ENCODE results near the gene GPR55. TPM values are rescaled to one million over a fixed set of nuclear protein-coding genes. Genes with fewer than 3 reads are reported as not detected.

Gene GPR55
- total and polyA plus RNA-seq, 3 donors from 2014 or later, result 10.9 to 14.7 (median 12.3) TPM

- no peak overlapping the region for H3K4me3 ChIP-seq
- no peaks in the 10 kb centered on the region for H3K27me3 ChIP-seq
- H3K9me3 ChIP-seq, result no peaks in the 10 kb centered on the region
- H3K36me3 ChIP-seq (ENCODE audit: low read depth, missing control alignments), result no peaks in the 10 kb centered on the region
- no peaks in the 10 kb centered on the region for H3K4me1 ChIP-seq
- no peak for TF ChIP-seq POLR2A (IDR thresholded peaks at IDR 0.05)
- peak in 1 of 3 experiments; percentile 5 for TF ChIP-seq CTCF (IDR thresholded peaks at IDR 0.05)
- H3K27ac ChIP-seq, result no peak overlapping the region
- intact Hi-C loops (cut with DNase I; ENCODE audit: low total_unique reads), result no loop called here
- WGBS, 2 donors, result 79 to 81% methylated on average over 5 of the region's 5 CpGs
- DNase-seq, result no peak
Measured at GRCh38 chr2:230913406-230914143, 11.5 kb downstream of the GPR55 start.

- no peak overlapping the region for H3K4me3 ChIP-seq
- no peaks in the 10 kb centered on the region for H3K36me3 ChIP-seq (ENCODE audit: low read depth, missing control alignments)
- WGBS, 2 donors, result 94 to 95% methylated on average over 5 of the region's 5 CpGs
- H3K4me1 ChIP-seq, result no peaks in the 10 kb centered on the region
- no peak for DNase-seq
- H3K27ac ChIP-seq, result no peak overlapping the region
- no peaks in the 10 kb centered on the region for H3K9me3 ChIP-seq
- H3K27me3 ChIP-seq, result no peaks in the 10 kb centered on the region
- TF ChIP-seq CTCF (IDR thresholded peaks at IDR 0.05) (no peak), POLR2A (IDR thresholded peaks at IDR 0.05) (no peak)
- intact Hi-C loops (cut with DNase I; ENCODE audit: low total_unique reads), result no loop called here
Measured at GRCh38 chr2:230912724-230913123, 12.3 kb downstream of the GPR55 start.

- no peak overlapping the region for H3K4me3 ChIP-seq
- no peaks in the 10 kb centered on the region for H3K4me1 ChIP-seq
- 90 to 98% methylated on average over 5 of the region's 5 CpGs for WGBS, 2 donors
- H3K9me3 ChIP-seq, result no peaks in the 10 kb centered on the region
- DNase-seq, result no peak
- H3K27me3 ChIP-seq, result no peaks in the 10 kb centered on the region
- no peak for TF ChIP-seq CTCF (IDR thresholded peaks at IDR 0.05)
- no peak for TF ChIP-seq POLR2A (IDR thresholded peaks at IDR 0.05)
- intact Hi-C loops (cut with DNase I; ENCODE audit: low total_unique reads), result no loop called here
- no peak overlapping the region for H3K27ac ChIP-seq
- no peaks in the 10 kb centered on the region for H3K36me3 ChIP-seq (ENCODE audit: low read depth, missing control alignments)
Measured at GRCh38 chr2:230912046-230912445, 13.0 kb downstream of the GPR55 start.

- TF ChIP-seq CTCF (IDR thresholded peaks at IDR 0.05) (no peak), POLR2A (IDR thresholded peaks at IDR 0.05) (no peak)
- no peak overlapping the region for H3K4me3 ChIP-seq
- 94 to 96% methylated on average over 13 of the region's 13 CpGs for WGBS, 2 donors
- no peaks in the 10 kb centered on the region for H3K9me3 ChIP-seq
- H3K27me3 ChIP-seq, result no peaks in the 10 kb centered on the region
- H3K27ac ChIP-seq, result no peak overlapping the region
- intact Hi-C loops (cut with DNase I; ENCODE audit: low total_unique reads), result no loop called here
- no peaks in the 10 kb centered on the region for H3K4me1 ChIP-seq
- H3K36me3 ChIP-seq (ENCODE audit: low read depth, missing control alignments), result no peaks in the 10 kb centered on the region
- no peak for DNase-seq
Measured at GRCh38 chr2:230910546-230911177, 14.4 kb downstream of the GPR55 start.
